ENCODE results near the gene ABLIM2. TPM values are rescaled to one million over a fixed set of nuclear protein-coding genes. Genes with fewer than 3 reads are reported as not detected.

ABLIM2 gene
- total RNA-seq, 1 donor from 2014 or later, result 7.5 TPM

- DNase-seq, result peak; percentile 78
- H3K27me3 Mint-ChIP-seq (ENCODE audit: unreplicated experiment), result peaks cover 3% of the 10 kb centered on the region
- no peaks in the 10 kb centered on the region for H3K36me3 Mint-ChIP-seq (ENCODE audit: unreplicated experiment)
- peak overlapping the region; percentile 0 for H3K27ac Mint-ChIP-seq (ENCODE audit: unreplicated experiment)
- TF ChIP-seq CTCF (IDR thresholded peaks at IDR 0.05; ENCODE audit: partially characterized antibody, unreplicated experiment), result no peak
- peaks cover 31% of the 10 kb centered on the region for H3K4me1 Mint-ChIP-seq (ENCODE audit: low read depth, unreplicated experiment)
- H3K9me3 Mint-ChIP-seq (ENCODE audit: unreplicated experiment), result peaks cover 3% of the 10 kb centered on the region
- H3K4me3 Mint-ChIP-seq (ENCODE audit: unreplicated experiment), result peak overlapping the region; percentile 9
Observed at GRCh38 chr4:8039290-8039689, 119.3 kb downstream of the ABLIM2 start.

GRCh38 chr4:8038719-8039251 is 119.8 kb downstream of the ABLIM2 start:
- H3K4me3 Mint-ChIP-seq (ENCODE audit: unreplicated experiment), result no peak overlapping the region
- H3K4me1 Mint-ChIP-seq (ENCODE audit: low read depth, unreplicated experiment), result peaks cover 31% of the 10 kb centered on the region

GRCh38 chr4:8038083-8038482 is 120.5 kb downstream of the ABLIM2 start:
- H3K27ac Mint-ChIP-seq (ENCODE audit: unreplicated experiment), result no peak overlapping the region

More at GRCh38 chr4:8038719-8039251, 119.8 kb downstream of the ABLIM2 start:
- peaks cover 5% of the 10 kb centered on the region for H3K9me3 Mint-ChIP-seq (ENCODE audit: unreplicated experiment)
- no peak for TF ChIP-seq CTCF (IDR thresholded peaks at IDR 0.05; ENCODE audit: partially characterized antibody, unreplicated experiment)
- peaks cover 3% of the 10 kb centered on the region for H3K27me3 Mint-ChIP-seq (ENCODE audit: unreplicated experiment)
- no peak for DNase-seq
- peak overlapping the region; percentile 22 for H3K27ac Mint-ChIP-seq (ENCODE audit: unreplicated experiment)
- H3K36me3 Mint-ChIP-seq (ENCODE audit: unreplicated experiment), result no peaks in the 10 kb centered on the region

GRCh38 chr4:8037150-8037769 is 121.4 kb downstream of the ABLIM2 start:
- Mint-ChIP-seq H3K4me1 (ENCODE audit: low read depth, unreplicated experiment) (peaks cover 26% of the 10 kb centered on the region), H3K27ac (ENCODE audit: unreplicated experiment) (no peak overlapping the region), H3K36me3 (ENCODE audit: unreplicated experiment) (no peaks in the 10 kb centered on the region)

More at GRCh38 chr4:8038083-8038482, 120.5 kb downstream of the ABLIM2 start:
- Mint-ChIP-seq H3K27me3 (ENCODE audit: unreplicated experiment) (peaks cover 3% of the 10 kb centered on the region), H3K4me3 (ENCODE audit: unreplicated experiment) (no peak overlapping the region), H3K36me3 (ENCODE audit: unreplicated experiment) (no peaks in the 10 kb centered on the region), H3K4me1 (ENCODE audit: low read depth, unreplicated experiment) (peaks cover 26% of the 10 kb centered on the region), H3K9me3 (ENCODE audit: unreplicated experiment) (peaks cover 5% of the 10 kb centered on the region)
- DNase-seq, result no peak
- TF ChIP-seq CTCF (IDR thresholded peaks at IDR 0.05; ENCODE audit: partially characterized antibody, unreplicated experiment), result no peak

More at GRCh38 chr4:8037150-8037769, 121.4 kb downstream of the ABLIM2 start:
- no peak overlapping the region for H3K4me3 Mint-ChIP-seq (ENCODE audit: unreplicated experiment)
- DNase-seq, result no peak
- peaks cover 3% of the 10 kb centered on the region for H3K9me3 Mint-ChIP-seq (ENCODE audit: unreplicated experiment)
- TF ChIP-seq CTCF (IDR thresholded peaks at IDR 0.05; ENCODE audit: partially characterized antibody, unreplicated experiment), result no peak
- H3K27me3 Mint-ChIP-seq (ENCODE audit: unreplicated experiment), result peaks cover 3% of the 10 kb centered on the region
